ENCODE data around the gene GFER.
A peak's percentile ranks its signal among the peaks of the same experiment; 100 is the strongest.

The GFER gene

DNA sequence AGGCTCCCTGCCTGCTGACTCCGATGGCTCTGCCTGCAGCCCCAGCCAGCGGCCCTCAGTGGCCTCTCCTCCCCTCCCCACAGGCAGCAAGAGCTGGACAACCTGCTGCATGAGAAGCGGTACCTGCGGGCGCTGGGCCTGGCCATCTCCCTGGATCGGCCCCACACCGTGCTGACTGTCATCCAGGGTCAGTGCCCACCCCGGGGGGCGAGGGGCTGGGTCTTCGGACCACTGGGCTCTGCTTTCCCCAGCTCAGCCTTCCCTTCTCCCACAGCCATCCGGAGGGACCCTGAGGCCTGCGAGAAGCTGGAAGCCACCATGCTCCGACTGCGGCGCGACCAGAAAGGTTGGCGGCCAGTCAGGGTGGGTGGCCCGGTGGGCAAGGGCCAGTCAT lies 6.1 kb upstream of the GFER start:
- peaks cover 14% of the 10 kb centered on the region for H3K4me1 ChIP-seq (ENCODE audit: control insufficient read depth, insufficient read depth, low read length, poor library complexity, severe bottlenecking)
- 95 to 96% methylated on average over 13 of the region's 18 CpGs for WGBS, 2 experiments (ENCODE audit: insufficient coverage in 2 of 2)
- H3K4me3 ChIP-seq (ENCODE audit: extremely low read depth, insufficient read depth, low read length, poor library complexity, severe bottlenecking) = no peak overlapping the region
- H3K36me3 ChIP-seq (ENCODE audit: control insufficient read depth, insufficient read depth, low read length) = peaks cover 50% of the 10 kb centered on the region
- H3K9me3 ChIP-seq (ENCODE audit: control insufficient read depth, low read length) = no peaks in the 10 kb centered on the region
- no peak overlapping the region for H3K27ac ChIP-seq (ENCODE audit: low read depth, low read length, severe bottlenecking)

DNA sequence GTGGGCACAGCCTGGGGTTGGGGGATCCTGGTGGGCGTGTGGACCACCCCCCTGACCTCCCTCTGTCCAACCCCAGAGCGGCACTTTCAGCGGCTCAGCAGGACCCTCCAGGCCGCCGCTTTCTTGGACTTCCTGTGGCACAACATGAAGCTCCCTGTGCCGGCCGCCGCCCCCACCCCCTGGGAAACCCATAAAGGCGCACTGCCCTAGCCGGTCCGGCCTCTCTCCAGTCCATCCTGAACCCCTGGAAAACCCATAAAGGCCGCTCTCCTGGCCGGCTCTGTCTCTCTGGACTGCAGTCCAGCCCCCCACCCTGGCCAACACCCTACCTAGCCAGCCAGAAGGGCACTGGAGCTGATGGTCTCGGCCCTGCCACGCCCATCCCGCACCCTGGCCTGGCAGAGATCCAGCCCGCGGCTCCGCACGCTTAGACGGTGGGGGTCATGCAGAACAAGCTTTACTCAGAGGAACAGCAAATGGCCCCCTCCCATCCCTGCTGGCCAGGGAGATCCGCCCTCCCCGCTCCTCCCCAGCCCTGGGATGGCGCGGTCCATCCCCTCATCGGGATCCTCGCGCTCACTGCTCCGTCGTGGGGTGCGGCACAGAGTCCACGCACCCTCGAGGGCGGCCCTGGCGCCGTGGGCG lies 5.4 kb upstream of the GFER start:
- H3K4me3 ChIP-seq (ENCODE audit: extremely low read depth, insufficient read depth, low read length, poor library complexity, severe bottlenecking) = peak overlapping the region; percentile 8
- 85 to 89% methylated on average over 37 of the region's 37 CpGs for WGBS, 2 experiments (ENCODE audit: insufficient coverage in 2 of 2)

DNA sequence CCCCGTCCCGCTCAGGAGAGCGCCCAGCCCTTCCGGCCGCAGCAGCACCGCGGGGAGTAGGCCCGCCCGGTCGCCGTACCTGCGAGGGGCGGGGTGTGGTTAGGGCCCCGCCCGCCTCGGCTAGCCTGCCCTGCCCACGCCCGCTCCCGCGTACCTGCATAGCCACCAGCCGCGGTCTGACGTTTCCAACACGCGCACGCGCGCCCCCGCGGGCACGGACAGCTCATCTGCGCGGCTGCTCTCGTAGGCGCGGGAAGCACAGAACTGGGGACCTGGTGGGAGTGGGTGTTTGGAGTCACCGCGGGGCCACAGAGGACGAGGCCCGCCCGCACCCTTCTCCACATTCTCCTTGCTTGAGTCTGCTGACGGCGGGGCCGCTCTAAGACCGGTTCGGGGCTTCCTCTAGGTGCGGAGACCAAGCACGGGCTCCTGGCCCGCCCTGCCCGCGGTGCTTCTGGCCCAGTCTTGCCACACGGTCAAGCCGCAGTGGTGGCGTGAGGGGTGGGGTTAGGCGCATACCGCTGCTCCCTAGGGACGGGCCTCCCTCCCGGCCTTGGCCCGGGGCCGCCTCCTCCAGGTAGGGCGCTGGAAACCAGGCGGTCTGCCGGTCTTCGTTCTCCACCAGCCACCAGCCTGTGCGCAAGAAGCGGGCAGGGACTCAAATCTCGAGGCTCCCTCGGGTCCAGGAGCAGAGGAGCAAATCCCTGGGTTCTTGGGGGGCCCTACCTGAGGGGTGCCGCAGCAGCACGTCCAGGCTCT lies 4.5 kb upstream of the GFER start:
- Histone ChIP-seq H3K27ac (ENCODE audit: low read depth, low read length, severe bottlenecking) (no peak overlapping the region), H3K4me3 (ENCODE audit: extremely low read depth, insufficient read depth, low read length, poor library complexity, severe bottlenecking) (peak overlapping the region; percentile 8), H3K9me3 (ENCODE audit: control insufficient read depth, low read length) (no peaks in the 10 kb centered on the region), H3K36me3 (ENCODE audit: control insufficient read depth, insufficient read depth, low read length) (peaks cover 45% of the 10 kb centered on the region), H3K4me1 (ENCODE audit: control insufficient read depth, insufficient read depth, low read length, poor library complexity, severe bottlenecking) (peaks cover 6% of the 10 kb centered on the region)
- 17 to 22% methylated on average over 54 to 56 of the region's 70 CpGs for WGBS, 2 experiments (ENCODE audit: insufficient coverage in 2 of 2)

More for the DNA sequence above, 5.4 kb upstream of the GFER start:
- Histone ChIP-seq H3K36me3 (ENCODE audit: control insufficient read depth, insufficient read depth, low read length) (peaks cover 50% of the 10 kb centered on the region), H3K4me1 (ENCODE audit: control insufficient read depth, insufficient read depth, low read length, poor library complexity, severe bottlenecking) (peaks cover 9% of the 10 kb centered on the region), H3K27ac (ENCODE audit: low read depth, low read length, severe bottlenecking) (no peak overlapping the region), H3K9me3 (ENCODE audit: control insufficient read depth, low read length) (no peaks in the 10 kb centered on the region)

DNA sequence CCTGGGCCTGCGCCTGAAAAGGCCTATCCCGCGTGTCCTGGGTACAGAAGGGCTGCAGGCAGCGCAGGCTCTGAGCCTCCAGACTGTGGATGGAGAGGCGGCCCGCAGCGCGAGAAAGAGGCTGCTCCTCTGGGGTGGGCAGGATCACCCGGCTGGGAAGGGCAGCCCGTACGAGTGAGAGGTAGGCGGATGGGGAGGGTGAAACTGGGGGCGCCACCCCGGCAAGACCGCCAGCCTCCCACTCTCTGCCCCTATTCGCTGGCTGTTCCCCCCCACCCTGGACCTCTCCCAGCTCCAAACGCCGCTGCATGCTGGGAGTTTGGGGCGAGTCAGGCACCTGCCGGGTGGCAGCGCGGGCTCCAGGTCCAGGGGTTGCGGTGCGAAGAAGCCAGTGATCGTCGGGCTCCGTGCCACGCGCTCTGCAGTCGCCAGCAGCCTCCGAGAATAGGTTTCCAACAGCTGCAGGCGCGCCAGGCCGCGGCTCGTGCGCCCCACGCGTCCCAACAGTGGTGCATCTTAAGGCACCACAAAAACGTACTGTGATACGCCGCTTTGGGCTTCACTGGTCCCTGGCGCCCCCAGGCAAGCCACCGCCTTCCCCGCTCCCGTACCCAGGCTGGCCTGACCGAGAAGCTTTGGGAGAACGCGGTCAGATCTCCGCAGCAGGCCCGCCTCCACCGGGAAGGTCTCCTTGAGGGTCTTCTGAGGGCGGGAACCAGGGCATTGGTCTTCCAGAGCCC lies 3.8 kb upstream of the GFER start:
- Histone ChIP-seq H3K4me3 (ENCODE audit: extremely low read depth, insufficient read depth, low read length, poor library complexity, severe bottlenecking) (no peak overlapping the region), H3K9me3 (ENCODE audit: control insufficient read depth, low read length) (no peaks in the 10 kb centered on the region), H3K4me1 (ENCODE audit: control insufficient read depth, insufficient read depth, low read length, poor library complexity, severe bottlenecking) (peaks cover 10% of the 10 kb centered on the region), H3K36me3 (ENCODE audit: control insufficient read depth, insufficient read depth, low read length) (peaks cover 39% of the 10 kb centered on the region), H3K27ac (ENCODE audit: low read depth, low read length, severe bottlenecking) (no peak overlapping the region)
- WGBS, 2 experiments (ENCODE audit: insufficient coverage in 2 of 2) = 21 to 29% methylated on average over 40 to 44 of the region's 53 CpGs

DNA sequence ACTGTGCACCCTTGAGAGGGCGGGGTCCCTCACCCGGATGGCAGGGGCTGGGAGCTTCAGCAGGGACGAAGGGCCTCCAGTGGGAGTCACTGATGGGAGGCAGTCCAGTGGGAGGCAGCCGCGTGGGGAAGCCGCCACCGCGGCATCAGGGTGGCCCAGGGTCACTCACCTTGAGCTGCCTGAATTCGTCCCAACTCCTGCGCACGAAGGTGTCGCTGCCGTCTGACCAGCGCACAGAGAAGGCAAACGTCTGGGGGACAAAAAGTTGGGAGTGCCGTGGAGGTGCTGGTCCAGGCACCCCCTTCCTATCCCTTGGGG lies 3.3 kb upstream of the GFER start:
- Histone ChIP-seq H3K4me3 (ENCODE audit: extremely low read depth, insufficient read depth, low read length, poor library complexity, severe bottlenecking) (no peak overlapping the region), H3K36me3 (ENCODE audit: control insufficient read depth, insufficient read depth, low read length) (peaks cover 39% of the 10 kb centered on the region), H3K4me1 (ENCODE audit: control insufficient read depth, insufficient read depth, low read length, poor library complexity, severe bottlenecking) (peaks cover 15% of the 10 kb centered on the region), H3K27ac (ENCODE audit: low read depth, low read length, severe bottlenecking) (no peak overlapping the region), H3K9me3 (ENCODE audit: control insufficient read depth, low read length) (no peaks in the 10 kb centered on the region)
- 51 to 53% methylated on average over 16 of the region's 16 CpGs for WGBS, 2 experiments (ENCODE audit: insufficient coverage in 2 of 2)

DNA sequence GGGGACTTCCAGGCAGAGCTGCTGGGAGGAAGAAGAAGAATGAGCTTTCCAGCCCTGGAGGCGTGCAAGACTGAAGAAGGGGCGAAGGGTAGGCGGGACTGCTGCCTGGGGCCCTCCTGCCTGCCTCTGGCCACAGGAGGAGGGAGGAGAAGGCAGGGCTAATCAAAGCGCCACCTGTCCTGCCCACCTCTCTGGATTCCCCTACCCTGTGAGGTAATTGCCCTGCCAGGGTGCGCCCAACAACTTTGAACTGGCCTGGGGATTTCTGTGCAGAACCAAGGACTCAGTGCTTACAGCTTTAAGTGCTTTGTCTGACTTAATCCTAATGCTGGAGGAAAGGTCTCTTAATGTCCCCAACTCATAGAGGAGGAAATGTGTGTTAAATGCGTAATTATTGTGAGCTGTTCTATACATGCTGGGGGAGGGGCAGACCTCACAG lies 2.6 kb upstream of the GFER start, which contains the start of gene NOXO1:
NOXO1 (minus strand) TSS at position 72 of the 439 bp plus-strand sequence. CDS start 290 bp downstream, outside the sequence.
- no peaks in the 10 kb centered on the region for H3K9me3 ChIP-seq (ENCODE audit: control insufficient read depth, low read length)
- WGBS, 2 experiments (ENCODE audit: insufficient coverage in 2 of 2) = 59 to 70% methylated on average over 5 of the region's 6 CpGs
- H3K4me1 ChIP-seq (ENCODE audit: control insufficient read depth, insufficient read depth, low read length, poor library complexity, severe bottlenecking) = peaks cover 15% of the 10 kb centered on the region
- H3K36me3 ChIP-seq (ENCODE audit: control insufficient read depth, insufficient read depth, low read length) = peaks cover 39% of the 10 kb centered on the region
- H3K27ac ChIP-seq (ENCODE audit: low read depth, low read length, severe bottlenecking) = no peak within 1 kb of the TSS
- no peak within 1 kb of the TSS for H3K4me3 ChIP-seq (ENCODE audit: extremely low read depth, insufficient read depth, low read length, poor library complexity, severe bottlenecking)

DNA sequence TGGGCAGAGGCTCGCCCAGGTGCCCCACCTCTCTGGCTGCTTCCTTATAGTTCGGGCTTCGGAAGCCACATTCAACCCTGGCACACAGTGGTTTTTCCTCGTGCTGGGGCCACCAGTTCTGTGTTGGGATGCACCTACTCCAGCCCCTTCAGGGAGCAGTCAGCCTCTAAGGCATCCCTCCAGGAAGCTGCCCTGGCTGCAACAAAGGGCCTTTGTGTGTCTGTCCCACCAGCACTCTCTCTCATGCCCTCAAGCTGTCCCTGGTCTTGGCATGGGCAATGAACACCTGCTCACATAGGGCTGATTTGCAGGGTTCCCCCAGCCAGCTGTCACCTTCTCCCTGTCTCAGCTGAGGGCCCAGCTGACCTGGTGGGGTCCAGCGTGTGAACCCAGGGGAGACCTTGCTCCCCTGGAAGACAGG lies 2.0 kb upstream of the GFER start:
- Histone ChIP-seq H3K9me3 (ENCODE audit: control insufficient read depth, low read length) (no peaks in the 10 kb centered on the region), H3K36me3 (ENCODE audit: control insufficient read depth, insufficient read depth, low read length) (peaks cover 39% of the 10 kb centered on the region), H3K27ac (ENCODE audit: low read depth, low read length, severe bottlenecking) (no peak overlapping the region), H3K4me3 (ENCODE audit: extremely low read depth, insufficient read depth, low read length, poor library complexity, severe bottlenecking) (no peak overlapping the region), H3K4me1 (ENCODE audit: control insufficient read depth, insufficient read depth, low read length, poor library complexity, severe bottlenecking) (peaks cover 15% of the 10 kb centered on the region)
- 54 to 72% methylated on average over 4 of the region's 5 CpGs for WGBS, 2 experiments (ENCODE audit: insufficient coverage in 2 of 2)

DNA sequence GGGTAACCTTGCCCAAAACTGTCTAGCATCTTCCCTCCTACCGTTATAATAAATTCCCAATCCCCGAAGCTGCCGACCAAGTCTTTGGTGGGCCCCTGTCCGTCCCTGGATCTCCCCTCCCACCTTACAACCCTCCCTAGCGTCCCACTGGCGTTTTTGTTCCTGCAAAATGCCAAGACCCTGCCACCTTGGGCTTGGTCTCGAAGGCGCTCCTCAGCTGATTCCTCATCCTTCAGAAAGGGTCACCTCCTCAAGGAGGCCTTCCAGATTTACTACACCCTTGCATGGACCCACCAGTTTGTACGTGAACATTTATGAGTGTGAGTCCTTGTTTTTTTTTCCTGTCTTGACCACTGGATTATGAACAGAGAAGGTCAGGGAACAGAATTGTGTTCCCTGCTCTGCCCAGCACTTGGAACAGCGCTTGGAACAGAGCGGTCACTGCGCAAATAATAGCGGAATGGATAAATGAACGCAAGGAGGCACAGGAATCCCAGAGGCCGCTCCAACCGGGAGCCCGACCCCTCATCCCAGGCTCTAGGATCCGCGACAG lies 926 bp upstream of the GFER start:
- Histone ChIP-seq H3K36me3 (ENCODE audit: control insufficient read depth, insufficient read depth, low read length) (peaks cover 31% of the 10 kb centered on the region), H3K9me3 (ENCODE audit: control insufficient read depth, low read length) (no peaks in the 10 kb centered on the region), H3K27ac (ENCODE audit: low read depth, low read length, severe bottlenecking) (peak overlapping the region; percentile 96), H3K4me1 (ENCODE audit: control insufficient read depth, insufficient read depth, low read length, poor library complexity, severe bottlenecking) (peaks cover 15% of the 10 kb centered on the region), H3K4me3 (ENCODE audit: extremely low read depth, insufficient read depth, low read length, poor library complexity, severe bottlenecking) (peak overlapping the region; percentile 84)
- 30 to 33% methylated on average over 19 of the region's 19 CpGs for WGBS, 2 experiments (ENCODE audit: insufficient coverage in 2 of 2)

DNA sequence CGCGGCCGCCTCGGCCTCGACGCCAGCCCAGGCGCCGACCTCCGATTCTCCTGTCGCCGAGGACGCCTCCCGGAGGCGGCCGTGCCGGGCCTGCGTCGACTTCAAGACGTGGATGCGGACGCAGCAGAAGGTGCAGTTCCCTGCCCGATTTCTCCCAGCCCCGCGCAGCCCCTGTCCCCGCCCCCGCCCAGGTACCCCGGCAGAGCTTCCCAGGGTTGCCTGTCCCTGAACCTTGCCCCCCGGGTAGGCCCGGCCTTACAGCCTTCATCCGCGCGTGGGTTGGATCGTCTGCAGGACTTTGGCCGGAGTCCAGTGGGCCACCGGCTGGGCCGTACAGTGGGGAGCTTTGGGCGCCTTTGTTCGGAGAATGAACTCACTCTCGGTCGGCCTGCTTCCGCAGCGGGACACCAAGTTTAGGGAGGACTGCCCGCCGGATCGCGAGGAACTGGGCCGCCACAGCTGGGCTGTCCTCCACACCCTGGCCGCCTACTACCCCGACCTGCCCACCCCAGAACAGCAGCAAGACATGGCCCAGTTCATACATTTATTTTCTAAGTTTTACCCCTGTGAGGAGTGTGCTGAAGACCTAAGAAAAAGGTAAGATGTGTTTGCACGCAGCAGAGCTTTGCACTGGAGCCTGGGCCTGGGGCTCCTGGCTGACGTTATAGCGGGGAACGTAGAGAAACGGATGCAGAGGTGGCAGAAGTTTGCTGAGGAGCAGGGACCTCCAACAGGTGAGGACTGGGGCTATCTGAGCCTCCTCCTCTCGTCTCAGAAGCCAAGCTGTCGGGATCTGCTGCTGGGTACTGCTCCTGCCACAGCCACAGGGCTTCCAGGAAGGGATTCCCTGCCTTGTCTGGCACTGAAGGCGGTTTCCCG lies 593 bp downstream of the GFER start:
- Histone ChIP-seq H3K4me3 (ENCODE audit: extremely low read depth, insufficient read depth, low read length, poor library complexity, severe bottlenecking) (peak overlapping the region; percentile 84), H3K36me3 (ENCODE audit: control insufficient read depth, insufficient read depth, low read length) (peaks cover 23% of the 10 kb centered on the region), H3K9me3 (ENCODE audit: control insufficient read depth, low read length) (no peaks in the 10 kb centered on the region), H3K27ac (ENCODE audit: low read depth, low read length, severe bottlenecking) (peak overlapping the region; percentile 96), H3K4me1 (ENCODE audit: control insufficient read depth, insufficient read depth, low read length, poor library complexity, severe bottlenecking) (peaks cover 12% of the 10 kb centered on the region)
- WGBS, 2 experiments (ENCODE audit: insufficient coverage in 2 of 2) = 9 to 12% methylated on average over 47 to 50 of the region's 58 CpGs
